ENCODE measurements around the gene SCML2.
"Not testable (repeated sequence)": the region's sequence is repeated elsewhere in the genome, so short reads cannot be mapped to it uniquely, and the experiment has no call there.

The SCML2 gene

DNA sequence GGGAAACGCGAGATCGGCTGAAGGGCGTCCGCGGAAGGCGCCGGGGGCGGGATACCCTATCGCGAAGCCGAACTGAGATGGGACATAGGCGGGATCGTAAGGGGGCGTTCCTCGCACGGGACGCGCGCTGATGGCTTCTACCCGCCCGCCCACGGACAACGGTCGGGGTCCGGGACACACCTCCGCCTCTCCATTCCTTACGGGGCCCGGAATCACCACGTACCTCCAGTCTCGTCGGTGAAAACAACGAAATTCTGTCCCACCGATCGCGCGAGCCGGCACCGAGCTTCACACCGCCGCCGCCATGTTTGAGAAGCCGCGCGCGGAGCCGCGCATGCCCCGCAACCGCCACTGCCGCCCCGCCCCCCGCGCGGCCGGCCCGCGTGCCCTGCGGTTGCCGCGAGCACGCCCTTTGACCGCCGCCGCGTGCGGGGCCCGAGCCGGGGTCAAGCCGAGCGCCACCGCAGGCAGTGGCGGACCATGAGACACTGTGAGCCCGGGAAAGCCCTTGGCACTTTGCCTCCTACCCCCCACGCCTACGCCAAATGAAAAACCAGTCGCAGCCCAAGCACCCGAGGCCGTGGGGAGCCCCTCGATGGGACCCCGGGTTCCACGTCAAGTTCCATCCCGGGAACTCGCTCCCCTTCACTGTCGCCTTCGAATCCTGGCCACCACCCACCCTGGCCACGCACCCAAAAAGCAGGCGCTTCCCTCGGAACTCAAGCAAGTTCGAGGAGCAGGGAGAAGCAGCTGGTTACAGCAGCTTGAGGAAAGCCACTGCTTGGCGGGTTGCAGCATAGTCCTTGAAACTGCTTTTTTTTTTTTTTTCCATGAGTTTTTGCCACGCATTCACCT lies at the start of gene SCML2:
TSS of gene SCML2 (minus strand) at position 320 of the 855 bp plus-strand sequence. CDS start 20,617 bp downstream, outside the sequence.
- in situ Hi-C loops (cut with MboI; ENCODE audit: low sequenced_read_pairs) = no loop called here

DNA sequence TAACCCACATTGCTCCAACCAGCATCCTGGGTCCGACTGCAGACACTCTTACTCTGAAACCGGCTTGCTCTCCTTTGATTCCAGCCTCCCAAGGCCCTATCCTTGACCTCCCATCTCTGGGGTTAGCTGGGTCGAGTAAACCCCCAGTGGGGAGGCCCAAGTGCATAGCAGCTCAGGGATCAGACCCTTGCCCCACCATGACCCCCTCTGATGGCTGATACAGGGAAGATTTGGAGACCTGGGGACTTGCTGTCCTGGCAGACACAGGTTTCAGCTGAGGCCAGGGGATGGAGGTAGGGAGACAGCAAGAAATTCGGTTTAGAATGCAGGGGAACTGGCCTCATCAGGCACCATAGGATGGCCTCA lies 47.3 kb upstream of the SCML2 start:
- in situ Hi-C loops (cut with MboI; ENCODE audit: low sequenced_read_pairs) = no loop called here

DNA sequence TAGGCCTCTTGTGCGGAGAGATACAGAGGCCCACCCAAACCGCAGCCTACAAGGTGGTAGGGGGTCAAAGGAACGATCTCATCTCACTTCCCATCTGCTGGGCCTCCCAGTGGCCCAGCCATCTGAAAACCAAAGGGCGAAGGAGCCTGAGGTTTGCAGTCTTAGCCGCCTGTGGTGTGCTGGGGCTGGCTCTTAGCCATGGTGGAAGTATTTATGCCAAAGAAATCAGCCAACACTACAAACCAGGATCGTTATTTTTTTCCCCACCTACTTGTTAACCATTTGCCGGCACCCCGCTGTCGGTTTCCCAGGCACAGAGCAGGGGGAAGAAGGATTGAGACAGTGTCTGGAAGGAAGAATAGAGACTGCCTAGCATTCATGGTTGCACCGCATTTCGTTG lies 40.0 kb upstream of the SCML2 start:
- in situ Hi-C loops (cut with MboI; ENCODE audit: low sequenced_read_pairs) = loop anchor here (10.0 to 25.0 kb wide), 2 partner anchors 607 to 940 kb away; no protein-coding TSS in a partner anchor

DNA sequence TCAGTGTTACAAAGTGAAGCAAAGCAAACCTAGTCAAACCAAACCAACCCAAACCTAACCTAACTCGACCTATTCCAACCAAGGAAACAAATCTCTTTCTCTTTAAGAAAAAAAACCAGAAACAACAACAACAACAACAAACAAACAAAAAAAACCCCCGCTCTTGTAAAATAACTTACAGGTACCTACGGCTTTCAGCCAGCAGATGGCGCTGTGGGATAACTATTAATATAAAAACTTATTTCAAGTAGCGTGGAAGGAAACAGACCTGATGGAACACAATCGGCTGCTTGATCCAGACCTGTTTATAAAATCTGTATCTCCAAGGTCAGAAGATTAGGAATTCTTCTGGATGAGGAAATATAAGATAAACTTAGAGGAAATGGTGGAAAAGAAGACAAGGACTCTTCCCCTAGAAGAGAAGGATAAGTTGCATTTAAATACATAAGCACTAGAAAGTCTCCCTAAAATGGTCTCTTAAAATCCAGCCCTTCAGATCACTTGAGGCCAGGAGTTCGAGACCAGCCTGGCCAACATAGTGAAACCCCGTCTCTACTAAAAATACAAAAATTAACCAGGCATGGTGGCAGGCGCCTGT lies 36.6 kb upstream of the SCML2 start:
- in situ Hi-C loops (cut with MboI; ENCODE audit: low sequenced_read_pairs) = loop anchor here (10.0 to 25.0 kb wide), 2 partner anchors 604 to 944 kb away; no protein-coding TSS in a partner anchor

DNA sequence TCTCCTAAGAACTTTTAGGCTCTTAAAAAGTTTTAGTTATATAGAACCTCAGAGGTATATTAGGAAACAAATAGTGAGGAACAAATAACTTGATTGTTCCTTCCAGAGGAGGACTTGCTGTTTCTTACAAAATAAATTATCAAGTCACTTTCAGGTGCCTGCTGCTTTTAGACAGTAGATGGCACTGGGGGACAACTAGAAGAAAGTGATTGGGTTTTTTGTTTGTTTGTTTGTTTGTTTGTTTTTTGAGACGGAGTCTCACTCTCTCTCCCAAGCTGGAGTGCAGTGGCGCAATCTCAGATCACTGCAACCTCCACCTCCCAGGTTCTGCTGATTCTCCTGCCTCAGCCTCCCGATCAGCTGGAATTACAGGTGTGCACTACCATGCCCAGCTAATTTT lies 35.5 kb upstream of the SCML2 start:
- in situ Hi-C loops (cut with MboI; ENCODE audit: low sequenced_read_pairs) = loop anchor here (10.0 to 25.0 kb wide), 2 partner anchors 603 to 945 kb away; no protein-coding TSS in a partner anchor

DNA sequence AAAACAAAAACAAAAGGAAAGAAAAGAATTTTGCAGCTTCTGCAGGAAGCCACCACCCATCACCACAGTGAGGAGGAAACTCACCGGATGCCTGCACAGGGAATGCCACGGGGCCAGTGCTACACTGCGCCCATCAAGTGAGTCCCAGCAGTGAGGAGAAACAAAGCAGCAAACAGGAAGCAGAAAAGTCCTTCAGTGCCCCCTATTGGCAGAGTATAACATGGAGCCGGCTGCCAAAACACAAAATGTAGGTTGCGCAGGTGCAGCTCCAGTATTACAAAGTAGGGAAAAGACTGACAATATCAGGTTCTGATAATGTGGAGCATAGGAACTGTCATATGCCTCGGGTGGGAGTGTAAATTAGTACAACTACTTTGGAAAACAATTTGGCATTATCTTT lies 23.3 kb upstream of the SCML2 start:
- in situ Hi-C loops (cut with MboI; ENCODE audit: low sequenced_read_pairs) = loop anchor here (25.0 kb wide), 1 partner anchor 590 kb away; no protein-coding TSS in a partner anchor

DNA sequence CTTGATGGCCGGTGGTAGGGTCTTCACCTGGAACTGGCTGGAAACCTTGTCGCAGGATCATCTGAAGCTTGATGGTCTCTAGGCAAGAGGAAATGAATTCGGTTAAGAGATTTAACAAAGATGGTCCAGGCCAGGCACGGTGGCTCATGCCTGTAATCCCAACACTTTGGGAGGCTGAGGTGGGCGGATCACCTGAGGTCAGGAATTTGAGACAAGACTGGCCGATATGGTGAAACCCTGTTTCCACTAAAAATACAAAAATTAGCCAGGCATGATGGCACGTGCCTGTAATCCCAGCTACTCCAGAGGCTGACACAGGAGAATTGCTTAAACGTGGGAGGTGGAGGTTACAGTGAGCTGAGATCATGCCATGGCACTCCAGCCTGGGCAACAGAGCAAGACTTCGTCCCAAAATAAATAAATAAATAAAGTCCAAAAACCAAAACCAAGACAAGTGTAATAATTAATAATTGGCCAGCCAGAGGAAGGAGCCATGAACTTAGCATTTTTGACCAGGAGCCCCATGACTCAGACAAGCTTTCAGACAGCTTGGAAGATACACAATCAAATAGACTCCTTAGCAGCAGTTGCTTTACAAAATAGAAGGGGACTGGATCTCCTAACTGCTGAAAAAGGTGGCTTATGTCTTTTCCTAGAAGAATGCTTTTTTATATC lies 20.8 kb upstream of the SCML2 start:
- in situ Hi-C loops (cut with MboI; ENCODE audit: low sequenced_read_pairs) = loop anchor here (25.0 kb wide), 1 partner anchor 588 kb away; no protein-coding TSS in a partner anchor

DNA sequence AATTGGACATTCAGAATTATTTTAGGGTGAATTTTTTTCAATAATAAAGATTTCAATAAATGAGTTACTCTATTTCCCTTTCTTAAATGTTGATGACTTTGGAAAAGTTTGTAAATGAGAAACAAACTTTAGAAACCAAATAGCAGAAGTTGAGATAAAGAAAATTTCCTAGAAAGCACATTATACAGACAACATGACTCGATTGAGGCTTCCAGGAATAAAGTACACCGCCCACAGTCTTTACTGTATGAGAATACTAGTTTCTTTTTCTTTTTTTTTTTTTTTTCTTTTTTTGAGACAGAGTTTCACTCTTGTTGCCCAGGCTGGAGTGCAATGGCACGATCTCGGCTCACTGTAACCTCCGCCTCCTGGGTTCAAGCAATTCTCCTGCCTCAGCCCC lies 14.6 kb upstream of the SCML2 start:
- in situ Hi-C loops (cut with MboI; ENCODE audit: low sequenced_read_pairs) = not testable (repeated sequence)

DNA sequence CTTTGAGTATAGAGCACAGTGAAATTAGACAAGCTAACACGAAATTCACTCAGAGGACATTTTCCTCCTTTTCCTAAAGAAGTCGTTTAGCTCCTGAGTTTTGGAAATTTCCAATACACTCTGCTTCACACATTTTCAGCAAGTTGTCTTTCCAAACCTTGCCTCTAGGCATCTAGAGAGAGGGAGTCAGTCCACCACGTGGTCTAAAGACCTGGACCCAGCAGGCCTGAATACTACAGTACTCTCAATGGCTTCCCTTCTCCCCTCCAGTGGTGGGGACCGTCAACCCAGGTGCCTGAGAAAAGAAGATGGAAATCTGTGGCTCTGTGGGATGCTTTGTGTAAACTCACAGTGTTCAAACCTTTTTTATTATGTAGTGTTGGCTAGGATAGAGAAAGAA lies 13.9 kb upstream of the SCML2 start:
- in situ Hi-C loops (cut with MboI; ENCODE audit: low sequenced_read_pairs) = no loop called here

DNA sequence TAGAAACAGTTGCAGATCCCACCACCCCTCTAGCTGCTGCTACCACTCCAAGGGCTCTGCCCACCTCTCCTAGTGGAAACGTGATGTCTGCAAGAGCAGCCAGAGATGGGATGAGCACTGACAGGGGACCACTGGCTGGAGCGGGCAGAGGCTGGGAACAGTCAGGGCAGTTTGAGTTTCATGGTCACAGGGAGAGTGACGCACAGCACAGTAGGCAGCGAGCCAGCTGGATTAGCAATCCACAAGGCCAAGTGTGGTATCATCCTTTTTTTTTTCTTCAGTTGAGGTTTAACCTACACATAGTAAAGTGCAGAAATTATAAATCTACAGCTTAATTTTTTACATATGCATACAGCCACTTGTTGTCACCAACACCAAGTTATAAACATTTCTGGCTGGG lies 6.4 kb upstream of the SCML2 start:
- in situ Hi-C loops (cut with MboI; ENCODE audit: low sequenced_read_pairs) = no loop called here

DNA sequence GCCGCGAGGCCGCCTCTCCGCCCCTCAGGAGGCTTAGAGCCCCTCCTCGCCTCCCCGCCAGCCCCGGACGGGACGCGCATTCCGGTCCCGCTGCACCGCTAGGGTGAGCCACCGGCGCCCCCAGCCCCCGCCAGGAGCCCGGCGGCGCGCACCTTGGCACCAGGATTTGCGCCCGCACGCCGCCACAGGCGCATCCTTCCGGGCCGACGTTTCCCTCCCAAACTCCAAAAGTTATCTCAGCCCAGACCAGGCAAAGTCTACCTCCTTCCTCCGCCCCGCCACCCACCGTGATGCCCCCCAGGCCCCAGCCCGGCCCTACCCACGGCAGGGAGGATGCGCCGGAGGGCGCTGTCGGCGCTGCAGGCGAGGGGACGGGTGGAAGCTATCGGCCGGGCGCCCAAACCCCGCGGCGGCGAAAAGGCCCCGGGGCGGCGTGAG lies 538 bp downstream of the SCML2 start:
- in situ Hi-C loops (cut with MboI; ENCODE audit: low sequenced_read_pairs) = no loop called here

DNA sequence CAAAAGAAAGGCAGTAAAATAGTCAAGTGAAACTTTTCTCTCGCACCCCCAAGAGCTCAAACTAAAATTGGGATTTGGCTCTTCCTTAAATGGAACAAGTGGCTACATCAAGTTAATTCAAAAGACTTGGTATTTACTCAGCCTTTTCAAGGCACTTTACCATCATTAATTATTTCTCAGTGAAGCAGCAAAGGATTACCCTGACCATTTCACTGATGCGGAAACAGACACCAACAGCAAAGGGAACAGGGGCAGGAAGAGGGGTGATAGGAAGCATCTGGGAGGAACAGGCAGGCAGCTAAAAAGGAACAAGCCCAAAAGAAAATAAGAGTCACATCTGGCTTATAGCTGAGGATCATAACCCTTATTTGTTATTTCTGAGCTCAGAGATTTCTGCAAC lies 2.7 kb downstream of the SCML2 start:
- in situ Hi-C loops (cut with MboI; ENCODE audit: low sequenced_read_pairs) = no loop called here

DNA sequence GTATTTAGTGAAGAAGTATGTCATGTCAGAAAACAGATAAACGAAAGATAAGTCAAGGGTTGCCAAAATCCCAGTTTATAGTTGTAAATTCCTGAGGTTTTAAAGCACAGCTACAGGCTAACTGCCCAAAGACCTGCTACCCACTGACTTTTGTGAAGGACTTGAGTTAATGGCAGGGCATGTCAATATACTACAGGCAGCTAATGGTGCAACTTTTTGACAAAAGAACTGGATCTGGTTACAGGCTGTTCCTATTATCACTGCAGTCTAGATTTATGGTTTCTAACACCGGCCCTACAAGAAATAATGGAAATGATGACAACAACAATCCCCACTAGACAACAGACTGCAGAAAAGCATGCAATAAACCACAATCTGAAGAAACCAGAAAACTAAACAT lies 6.4 kb downstream of the SCML2 start:
- in situ Hi-C loops (cut with MboI; ENCODE audit: low sequenced_read_pairs) = no loop called here

DNA sequence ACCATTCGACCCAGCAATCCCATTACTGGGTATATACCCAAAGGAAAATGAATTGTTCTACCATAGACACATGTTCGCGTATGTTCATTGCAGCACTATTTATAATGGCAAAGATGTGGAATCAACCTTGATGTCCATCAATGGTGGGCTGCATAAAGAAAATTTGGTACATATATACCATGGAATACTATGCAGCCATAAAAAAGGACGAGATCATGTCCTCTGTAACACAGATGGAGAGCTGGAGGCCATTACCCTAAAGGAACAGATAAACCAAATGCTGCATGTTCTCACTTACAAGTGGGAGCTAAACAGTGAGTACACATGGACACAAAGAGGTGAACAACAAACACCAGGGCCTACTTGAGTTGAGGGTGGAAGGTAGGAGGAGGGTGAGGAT lies 45.1 kb downstream of the SCML2 start:
- in situ Hi-C loops (cut with MboI; ENCODE audit: low sequenced_read_pairs) = no loop called here

DNA sequence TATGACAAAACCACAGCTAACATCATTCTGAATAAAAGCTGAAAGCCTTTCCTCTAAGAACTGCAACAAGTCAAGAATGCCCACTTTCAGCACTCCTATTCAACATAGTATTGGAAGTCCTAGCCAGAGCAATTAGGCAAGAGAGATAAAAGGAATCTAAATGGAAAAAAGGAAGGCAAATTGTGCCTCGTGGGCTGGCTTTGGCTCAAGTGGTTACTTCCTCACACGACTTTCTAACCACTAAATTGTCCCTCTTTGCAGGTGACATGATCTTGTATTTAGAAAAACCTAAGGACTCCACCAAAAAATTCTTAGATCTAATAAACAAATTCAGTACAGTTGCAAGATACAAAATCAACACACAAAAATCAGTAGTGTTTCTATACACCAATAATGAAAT lies 57.2 kb downstream of the SCML2 start:
- in situ Hi-C loops (cut with MboI; ENCODE audit: low sequenced_read_pairs) = no loop called here

DNA sequence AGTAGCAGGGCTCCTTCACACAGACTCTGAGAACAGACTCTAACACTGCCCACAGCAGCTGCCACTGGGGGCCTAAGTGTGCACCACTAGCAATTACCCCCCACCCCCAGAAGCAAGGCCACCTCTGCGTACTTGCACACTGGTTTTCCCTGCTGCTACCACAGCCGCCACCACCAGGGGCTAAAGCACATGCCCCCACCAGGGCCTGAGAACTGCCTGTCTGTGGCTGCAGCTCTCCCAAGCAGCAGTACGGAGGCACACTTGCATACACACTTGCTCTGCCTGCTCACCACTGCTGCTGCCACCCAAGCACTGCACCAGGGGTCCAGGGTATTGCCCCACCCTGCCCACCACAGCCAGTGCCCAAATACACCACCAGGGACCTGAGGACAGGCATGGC lies 59.6 kb downstream of the SCML2 start:
- in situ Hi-C loops (cut with MboI; ENCODE audit: low sequenced_read_pairs) = no loop called here

DNA sequence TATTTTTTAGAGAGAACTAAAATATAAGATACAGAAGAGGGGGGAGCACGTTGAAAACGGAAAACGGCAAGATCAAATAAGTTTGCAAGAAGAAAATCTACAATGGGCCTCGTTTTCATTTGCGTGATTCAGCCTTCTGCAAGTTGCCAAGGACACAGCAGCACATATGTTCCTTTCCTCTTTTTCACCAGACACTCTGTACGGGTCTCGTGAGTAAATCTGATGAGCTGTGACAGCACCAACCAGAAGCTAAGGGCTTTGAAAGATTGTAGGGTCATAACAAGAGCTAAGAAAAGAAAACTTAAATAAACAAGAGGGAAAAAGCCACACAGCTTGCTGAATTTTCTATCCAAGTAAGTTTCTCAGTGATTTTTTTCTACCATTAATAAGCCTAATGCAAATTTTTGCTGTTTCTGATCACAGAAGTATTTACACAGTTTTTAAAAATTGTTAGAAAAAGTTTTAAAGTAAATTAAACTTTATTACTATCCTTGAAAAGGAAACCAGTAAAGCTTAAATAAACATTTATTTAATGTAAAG lies 63.4 kb downstream of the SCML2 start:
- in situ Hi-C loops (cut with MboI; ENCODE audit: low sequenced_read_pairs) = no loop called here

DNA sequence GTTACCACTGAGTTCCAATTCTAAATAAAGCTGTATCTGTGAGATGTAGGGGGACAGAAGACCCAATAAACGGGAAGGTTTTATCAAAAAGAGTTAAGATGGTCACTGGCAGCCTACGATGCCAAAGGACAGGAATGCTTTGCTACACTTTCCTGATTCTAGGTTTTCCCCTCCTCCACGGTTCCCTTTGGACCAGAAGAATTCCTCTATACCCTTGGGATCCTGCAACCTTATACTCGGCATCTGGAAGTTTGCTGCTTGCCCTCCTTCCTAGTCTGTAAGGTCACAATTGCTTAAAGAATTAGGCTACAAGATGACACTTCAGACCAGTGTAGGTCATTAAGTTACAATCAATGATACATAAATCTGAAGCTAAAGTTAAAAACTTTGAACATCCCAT lies 64.3 kb downstream of the SCML2 start:
- in situ Hi-C loops (cut with MboI; ENCODE audit: low sequenced_read_pairs) = no loop called here

DNA sequence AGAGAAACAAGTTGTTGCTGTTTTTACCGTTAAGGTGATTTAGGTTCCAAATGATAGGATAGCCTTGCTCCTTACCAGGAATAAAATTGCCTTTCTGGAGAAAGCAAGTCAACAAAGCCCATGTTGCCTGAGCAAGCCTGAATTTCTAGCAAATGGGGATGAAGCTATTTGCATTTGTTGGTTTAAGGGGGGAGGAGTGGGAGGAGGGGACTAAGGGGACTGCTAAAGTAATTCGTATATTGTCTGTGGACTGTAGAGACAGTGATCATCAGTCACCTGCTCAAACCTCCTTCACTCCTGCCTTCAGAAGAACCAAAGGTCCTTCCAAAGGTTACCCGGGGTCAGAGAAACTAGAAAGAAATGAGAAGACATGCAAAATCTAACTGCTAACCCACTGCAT lies 65.8 kb downstream of the SCML2 start:
- in situ Hi-C loops (cut with MboI; ENCODE audit: low sequenced_read_pairs) = no loop called here

DNA sequence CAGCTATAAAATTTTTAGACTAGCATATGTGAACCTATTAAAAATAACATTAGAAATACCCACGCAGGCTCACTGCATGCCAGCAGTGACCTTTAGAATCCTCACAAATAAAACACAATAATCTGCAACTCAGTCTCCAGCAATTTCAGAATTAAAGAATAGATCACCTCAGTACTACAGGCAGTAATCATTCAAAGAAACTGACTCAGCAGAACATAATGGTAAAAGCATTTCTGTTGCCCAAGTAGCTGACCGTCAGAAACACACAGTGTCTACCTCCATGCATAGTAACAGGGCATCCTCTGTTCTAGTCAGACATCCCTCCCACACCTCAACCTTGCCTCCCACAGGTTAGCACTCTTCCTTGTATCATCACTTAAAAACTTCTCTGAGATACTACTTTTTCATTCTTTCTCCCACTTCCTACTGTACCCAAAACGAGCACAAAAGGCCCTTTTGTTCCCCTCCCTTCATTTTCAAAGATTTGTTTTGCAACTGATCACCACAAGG lies 68.1 kb downstream of the SCML2 start:
- in situ Hi-C loops (cut with MboI; ENCODE audit: low sequenced_read_pairs) = no loop called here

DNA sequence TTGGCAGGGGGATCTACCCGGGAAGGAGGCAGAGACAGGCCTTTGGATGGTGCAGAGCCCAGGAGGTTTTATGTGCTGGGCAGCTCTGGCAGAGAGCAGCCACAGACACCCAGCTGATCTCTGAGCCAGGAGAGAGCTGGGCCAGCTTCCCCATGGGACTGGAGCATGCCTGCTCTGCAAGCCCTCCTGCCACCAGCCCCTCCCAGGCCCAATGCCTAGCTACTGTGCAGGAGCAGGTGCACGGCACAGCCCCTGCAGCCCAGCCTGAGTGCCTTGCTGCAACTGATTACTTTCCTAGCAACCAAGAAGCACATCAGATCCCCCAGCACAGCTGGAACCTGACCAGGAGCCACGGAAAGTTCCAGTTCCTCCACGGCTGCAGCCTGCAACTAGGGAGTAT lies 76.0 kb downstream of the SCML2 start:
- in situ Hi-C loops (cut with MboI; ENCODE audit: low sequenced_read_pairs) = no loop called here
